ENCODE data around the gene TMEM258.

TMEM258 gene

DNA sequence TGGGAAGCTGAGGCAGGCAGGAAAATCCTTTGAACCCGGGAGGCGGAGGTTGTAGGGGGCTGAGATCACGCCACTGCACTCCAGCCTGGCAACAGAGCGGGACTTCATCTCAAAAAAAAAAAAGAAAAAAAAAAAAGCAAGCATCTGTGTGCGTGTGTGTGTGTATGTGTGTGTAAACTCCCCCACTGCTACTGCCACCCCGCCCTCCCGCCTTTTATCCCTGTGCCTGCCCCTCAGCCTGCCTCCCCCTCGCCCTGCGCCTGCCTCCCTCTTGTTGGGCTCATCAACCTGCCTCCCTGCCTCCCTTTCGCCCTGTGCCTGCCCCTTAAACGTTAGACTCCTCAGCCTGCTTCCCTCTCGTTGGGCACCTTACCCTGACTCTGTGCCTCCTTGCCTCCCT, 18.0 kb downstream of the TMEM258 start:
- no peak for DNase-seq

DNA sequence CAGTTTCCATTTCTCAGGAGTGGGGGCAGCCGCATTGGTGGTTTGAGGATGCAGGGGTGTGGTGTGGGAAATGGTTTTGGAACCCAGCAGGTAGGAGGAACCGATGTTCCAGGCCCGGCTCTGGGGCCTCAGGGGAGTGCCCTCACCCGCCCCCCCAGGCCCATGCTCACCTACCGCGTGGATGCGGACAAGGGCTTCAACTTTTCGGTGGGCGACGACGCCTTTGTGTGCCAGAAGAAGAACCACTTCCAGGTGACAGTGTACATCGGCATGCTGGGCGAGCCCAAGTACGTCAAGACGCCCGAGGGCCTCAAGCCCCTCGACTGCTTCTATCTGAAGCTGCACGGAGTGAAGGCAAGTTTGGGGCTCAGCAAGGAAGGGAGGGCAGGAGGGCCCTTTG, 18.6 kb downstream of the TMEM258 start:
- no peak for DNase-seq

DNA sequence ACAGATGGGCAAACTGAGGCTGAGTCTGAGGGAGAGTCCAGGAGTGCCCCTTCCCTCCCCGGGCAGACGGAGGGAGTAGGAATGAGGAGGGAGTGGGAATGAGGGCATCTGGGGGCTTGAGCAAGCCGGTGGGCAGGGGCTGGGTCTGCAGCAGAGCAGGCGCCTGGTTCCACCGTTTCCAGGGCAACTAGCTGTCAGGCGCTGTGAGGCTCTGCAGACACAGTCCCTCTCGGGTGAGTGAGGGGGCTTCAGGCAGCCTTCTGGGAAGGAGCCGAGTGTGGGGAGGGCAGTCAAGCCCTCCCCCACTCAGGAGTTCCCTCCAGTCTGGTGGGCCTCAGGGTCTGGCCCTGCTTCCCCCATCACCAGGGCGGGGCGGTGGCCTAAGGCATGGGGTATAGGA, 19.0 kb downstream of the TMEM258 start:
- DNase-seq = no peak

DNA sequence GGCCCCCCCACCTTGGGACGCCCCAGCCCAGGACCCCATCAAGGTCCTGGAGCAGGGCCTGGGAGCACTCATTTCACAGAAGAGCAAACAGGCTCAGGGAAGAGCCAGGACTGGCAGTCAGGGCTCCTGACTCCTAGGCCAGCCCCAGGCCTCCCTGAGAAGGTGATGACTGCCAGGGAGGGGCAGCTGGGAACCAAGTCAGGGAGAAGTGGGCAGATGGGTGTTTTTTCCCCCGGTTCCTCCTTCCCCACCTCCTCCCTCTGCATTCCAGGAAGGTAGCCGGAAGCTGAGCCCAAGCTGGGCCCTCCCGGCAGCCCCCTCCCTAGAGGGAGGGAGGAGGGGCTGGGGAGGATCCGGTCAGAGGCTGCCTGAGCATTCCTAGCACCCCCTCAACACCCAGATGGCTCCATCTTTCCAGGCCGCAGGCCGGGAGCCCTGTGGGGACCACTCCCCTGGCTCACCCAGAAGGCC, 20.4 kb downstream of the TMEM258 start:
- no peak for DNase-seq

- no peak for DNase-seq
Observed at GRCh38 chr11:61771195-61771894, 21.1 kb downstream of the TMEM258 start.

- DNase-seq = no peak
Observed at GRCh38 chr11:61769946-61770683, 22.3 kb downstream of the TMEM258 start.

DNA sequence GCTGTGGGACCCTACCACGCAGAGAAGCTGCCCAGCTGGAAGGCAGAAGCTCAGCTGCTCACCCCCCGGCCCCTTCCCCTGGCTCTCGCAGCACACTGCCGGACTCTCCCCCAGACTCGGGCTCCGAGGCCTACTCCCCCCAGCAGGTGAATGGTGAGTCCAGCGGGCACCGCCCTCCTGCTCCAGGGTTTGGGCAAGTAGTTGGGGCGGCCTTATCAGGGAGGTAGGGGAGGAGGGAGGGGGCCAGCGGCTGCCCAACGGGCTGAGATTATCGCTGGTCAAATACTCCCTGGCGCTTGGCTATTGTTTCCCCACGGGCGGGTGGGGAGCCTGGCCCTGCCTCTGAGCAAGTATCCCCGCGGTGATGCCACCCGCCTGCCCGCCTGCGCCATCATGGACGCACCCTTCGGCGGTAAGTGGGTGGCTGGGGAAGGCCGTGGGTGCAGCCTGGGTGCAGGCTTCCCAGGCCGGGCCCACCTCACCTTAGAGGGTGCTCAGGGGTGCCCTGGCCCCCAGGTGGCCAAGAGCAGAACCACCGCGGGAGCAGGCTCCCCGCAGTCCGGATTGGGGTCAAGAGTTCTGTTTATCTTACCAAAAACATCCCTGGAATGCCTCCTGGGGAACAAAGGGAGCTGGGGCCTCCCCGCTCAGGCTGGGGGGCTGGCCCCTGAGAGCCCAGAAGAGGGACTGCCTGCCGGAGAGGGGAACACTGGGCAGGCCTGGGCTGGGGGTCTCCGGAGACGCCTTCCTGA, 23.1 kb downstream of the TMEM258 start:
- DNase-seq = no peak

DNA sequence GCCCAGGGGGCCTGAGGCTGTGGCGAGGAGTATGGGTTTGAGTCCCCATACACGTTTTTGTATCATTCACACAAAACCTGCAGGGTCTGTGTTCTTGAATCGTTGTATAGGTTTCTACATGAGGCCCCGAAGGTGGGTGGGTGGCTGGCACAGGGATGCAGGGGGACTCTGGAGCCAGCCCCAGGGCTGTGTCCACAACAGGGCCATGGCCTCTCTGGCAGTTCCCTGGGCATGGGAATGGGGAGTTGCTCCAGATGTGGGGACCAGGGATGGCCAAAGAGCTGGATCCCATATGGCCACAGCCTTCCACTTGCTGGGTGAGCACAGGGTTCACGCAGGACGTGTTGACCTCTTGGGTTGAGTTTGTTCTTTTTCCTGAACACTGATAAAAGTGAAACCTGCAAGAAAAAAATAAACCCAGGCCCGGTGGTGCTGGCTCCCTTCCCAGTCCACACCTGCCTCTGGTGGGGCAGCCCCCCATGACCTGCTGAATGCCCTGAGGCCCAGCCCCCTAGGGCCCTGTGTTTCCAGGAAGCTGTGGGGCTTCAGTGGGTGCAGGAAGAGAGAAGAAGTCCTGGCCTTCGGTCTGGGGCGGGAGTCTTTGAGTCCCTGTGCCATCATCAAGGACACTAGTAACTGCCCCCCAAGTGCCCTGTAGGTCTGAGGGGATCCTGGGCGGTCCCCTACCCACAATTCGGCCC, 23.9 kb downstream of the TMEM258 start:
- no peak for DNase-seq

- DNase-seq = no peak
Observed at GRCh38 chr11:61766353-61766841, 26.0 kb downstream of the TMEM258 start.

DNA sequence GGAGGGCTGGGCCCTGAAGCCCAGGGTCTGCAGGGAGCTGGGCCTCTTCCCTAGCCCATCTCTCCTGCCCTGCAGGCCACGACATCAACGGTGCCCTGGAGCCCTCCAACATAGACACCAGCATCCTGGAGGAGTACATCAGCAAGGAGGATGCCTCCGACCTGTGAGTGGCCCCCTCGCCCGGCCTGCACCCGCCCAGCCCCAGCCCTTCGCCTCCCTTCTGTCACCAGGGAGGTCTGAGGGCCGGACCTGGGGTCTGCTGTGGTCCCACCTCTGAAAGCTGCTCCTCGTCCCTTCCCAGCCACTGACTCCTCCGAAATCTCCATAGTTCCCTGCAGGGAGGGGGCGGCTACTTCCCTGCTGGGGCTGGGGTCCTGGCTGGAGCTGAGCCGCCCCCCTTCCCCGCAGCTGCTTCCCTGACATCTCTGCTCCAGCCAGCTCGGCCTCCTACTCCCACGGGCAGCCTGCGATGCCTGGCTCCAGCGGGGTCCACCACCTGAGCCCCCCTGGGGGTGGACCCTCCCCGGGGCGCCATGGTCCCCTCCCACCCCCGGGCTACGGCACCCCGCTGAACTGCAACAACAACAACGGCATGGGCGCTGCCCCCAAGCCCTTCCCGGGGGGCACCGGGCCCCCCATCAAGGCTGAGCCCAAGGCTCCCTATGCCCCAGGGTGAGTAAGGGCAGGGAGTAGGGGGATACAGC, 26.7 kb downstream of the TMEM258 start:
- no peak for DNase-seq

- DNase-seq = no peak
Observed at GRCh38 chr11:61764606-61765260, 27.7 kb downstream of the TMEM258 start.

GRCh38 chr11:61763930-61764605, 28.3 kb downstream of the TMEM258 start:
- DNase-seq = no peak

DNA sequence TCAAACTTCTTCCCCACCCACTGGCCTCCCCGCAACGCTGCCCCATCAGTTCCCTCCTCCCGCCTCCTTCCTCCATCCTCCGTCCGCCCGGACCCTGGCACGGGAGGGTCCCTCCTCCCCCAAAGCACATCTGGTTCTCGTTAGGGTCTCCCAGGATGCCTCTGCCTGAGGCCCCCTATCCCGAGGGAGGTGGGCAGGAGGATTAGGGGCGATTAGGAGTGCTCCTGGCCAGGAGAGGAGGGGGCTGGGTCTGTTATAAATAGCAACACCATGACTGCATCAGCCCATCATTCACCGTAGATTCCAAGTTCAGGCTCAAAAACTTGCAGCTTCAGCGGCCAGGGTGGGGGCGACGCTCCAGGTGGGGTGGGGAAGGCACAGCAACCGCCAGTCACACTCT, 29.6 kb downstream of the TMEM258 start:
- DNase-seq = no peak

DNA sequence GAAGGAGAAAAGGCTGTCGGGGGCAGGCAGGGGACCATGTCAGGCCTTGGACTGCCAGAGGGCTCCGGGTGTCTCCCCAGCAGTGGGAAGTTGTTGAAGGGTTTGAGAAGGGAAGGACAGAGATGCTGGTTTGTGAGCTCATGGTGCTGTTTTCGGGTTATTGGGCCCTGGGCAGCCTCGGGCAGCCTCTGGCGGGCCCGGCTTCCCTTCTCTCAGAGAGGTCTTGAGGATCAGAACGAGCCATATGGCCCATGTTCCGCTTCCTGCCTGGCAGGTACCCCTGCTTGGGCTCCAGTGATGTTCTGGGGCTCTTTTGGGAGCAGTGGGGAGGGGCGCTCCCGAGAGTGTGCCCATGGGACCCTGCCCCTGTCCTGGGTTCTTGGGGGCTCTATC, 30.2 kb downstream of the TMEM258 start:
- DNase-seq = no peak

DNA sequence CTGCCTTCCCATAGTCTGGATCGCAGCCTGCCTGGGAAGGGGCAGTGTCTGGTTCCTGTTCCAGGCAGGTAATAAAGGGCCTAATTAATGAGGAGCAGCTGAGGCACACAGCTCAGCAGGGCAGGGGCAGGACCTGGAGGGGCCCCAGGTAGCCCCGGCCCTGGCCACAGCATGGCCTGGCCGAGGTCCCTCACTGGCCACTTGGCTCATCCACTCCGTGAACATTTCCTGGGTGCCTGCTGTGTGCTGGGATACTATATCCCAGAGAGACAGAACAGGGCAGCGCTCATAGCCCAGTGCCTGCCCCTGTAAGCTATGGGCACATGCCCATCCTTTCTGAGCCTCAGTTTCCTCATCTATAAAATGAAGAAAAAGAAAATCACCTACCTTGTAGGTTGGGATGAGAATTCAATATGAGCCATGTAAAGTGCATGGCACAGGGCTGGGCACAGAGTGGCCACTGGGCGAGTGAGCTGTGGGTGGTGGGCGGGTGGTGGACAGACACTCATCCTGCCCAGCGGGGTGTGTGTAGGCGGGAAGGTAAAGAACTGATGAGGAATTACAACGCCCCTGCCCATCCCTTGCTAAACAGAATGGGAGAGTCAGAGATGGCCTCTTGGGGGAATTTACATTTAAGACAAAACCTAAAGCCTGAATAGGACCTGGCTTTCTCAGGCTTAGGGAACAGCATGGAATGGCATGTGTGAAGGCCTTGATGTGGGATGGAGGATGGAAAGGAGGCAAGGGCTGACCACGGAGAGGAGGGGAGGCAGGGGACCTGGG, 30.8 kb downstream of the TMEM258 start:
- DNase-seq = no peak

GRCh38 chr11:61760946-61761345, 31.5 kb downstream of the TMEM258 start:
- no peak for DNase-seq

DNA sequence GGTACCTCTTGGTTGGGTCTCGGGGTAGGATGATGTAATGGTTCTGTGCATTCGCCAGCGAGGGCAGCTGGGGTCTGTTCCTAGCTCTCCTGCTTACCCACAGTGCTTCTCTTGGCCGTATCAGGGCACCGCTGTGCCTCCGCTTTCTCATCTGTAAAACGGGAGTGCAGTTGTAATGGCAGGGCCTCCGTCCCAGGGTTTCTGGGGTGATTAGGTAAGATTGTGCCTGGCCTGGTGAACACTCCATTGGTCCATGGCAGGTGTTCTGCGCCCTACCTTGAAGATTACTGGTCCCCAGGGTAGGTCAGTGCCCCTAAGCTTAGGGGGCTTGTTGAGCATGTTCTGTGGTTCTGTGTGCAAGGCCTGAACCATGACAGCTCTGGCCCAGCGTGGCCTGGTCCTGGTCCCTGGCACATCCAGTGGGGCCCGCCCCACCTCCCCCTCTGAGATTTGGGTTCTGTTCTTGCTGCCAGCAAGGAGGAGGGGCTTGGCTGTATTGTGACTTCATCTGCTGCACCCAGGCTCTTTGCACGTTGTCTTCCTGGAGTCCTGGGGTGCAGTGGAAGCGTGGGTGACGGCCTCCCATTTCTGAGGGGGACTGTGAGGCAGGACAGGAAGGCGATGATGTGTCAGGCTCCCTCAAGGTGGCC, 35.1 kb downstream of the TMEM258 start:
- no peak for DNase-seq

GRCh38 chr11:61756452-61757212, 35.8 kb downstream of the TMEM258 start:
- DNase-seq = peak; percentile 92

DNA sequence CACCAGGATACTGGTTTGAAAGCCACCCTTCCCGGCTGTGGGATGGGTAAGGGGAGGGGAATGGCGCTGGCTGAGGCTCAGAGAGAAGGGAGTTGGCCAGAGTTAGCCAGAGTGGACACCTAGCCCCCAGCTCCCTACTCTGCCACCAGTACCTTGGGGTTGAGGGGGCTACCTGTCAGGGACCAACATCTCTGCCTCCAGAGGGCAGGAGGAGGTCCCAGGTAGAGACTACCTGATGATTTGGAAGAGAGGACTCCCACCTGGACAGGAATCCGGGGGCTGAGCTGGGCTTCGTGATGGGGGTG, 36.3 kb downstream of the TMEM258 start:
- no peak for DNase-seq
